HepG2 (cell line): ENCODE data around the gene APEX1. TPM values are rescaled to one million over a fixed set of nuclear protein-coding genes. Genes with fewer than 3 reads are reported as not detected.

ENCODE experiments used
- ATAC-seq: fragments of 200-7000 bp; cut with Tn5 transposase; 3 replicates; pipeline ENCODE4 v1.9.1; 2020; ENCODE audit warnings: mild to moderate bottlenecking, moderate library complexity
- BruUV-seq: library from RNA; stranded (reverse); fragments of 400-500 nt; replicated peaks from 2 replicates; lab custom pipeline; 2021; lab: Mats Ljungman, UMichigan
- CTCF ChIA-PET: fragments of 300-600 bp; formaldehyde crosslinking; extraction: SDS; loops from one replicate; lab custom pipeline; 2021; ENCODE audit warnings: low total read pairs, inconsistent platforms, low intra/inter-chr PET ratio; lab: Yijun Ruan, JAX
- POLR2A ChIA-PET: fragments of 350-600 bp; sonication (Branson Sonifier 250); formaldehyde crosslinking; loops from one replicate; lab custom pipeline; 2020; ENCODE audit warnings: antibody characterized with exemption, inconsistent platforms; lab: Yijun Ruan, JAX
- DNase-seq: peaks from one replicate; pipeline ENCODE4 v3.0.0-alpha.2; 2015; ENCODE audit warnings: low spot score
- FAIRE-seq: peaks from 3 replicates; lab custom pipeline; 2011; peaks lifted over from hg19 to GRCh38; lab: Jason Lieb, UNC
- H2AFZ ChIP-seq: one replicate; pipeline ENCODE4 v1.6.1; 2011; ENCODE audit warnings: low read length, inconsistent platforms
- H3K27ac ChIP-seq: fragments of 300-600 bp; 3 replicates; pipeline ENCODE4 v1.8.0; 2011; ENCODE audit warnings: mixed run types, mild to moderate bottlenecking, mixed read lengths, low read length, inconsistent platforms; ENCODE audit not compliant: insufficient read depth; ENCODE audit errors: extremely low read length
- H3K27me3 ChIP-seq, 2 experiments: fragments of 200-600 bp in 1 of 2; 2 replicates in 1 of 2; 3 replicates in 1 of 2; pipeline versions ENCODE4 v1.6.0 to v1.8.0; 2011; ENCODE audit warnings: low read length in 2 of 2, mild to moderate bottlenecking in 2 of 2, moderate library complexity in 2 of 2, inconsistent platforms in 1 of 2; ENCODE audit not compliant: insufficient read depth in 2 of 2, control insufficient read depth in 1 of 2
- H3K36me3 ChIP-seq, 2 experiments: fragments of 200-600 bp in 1 of 2; replicated peaks in 1 of 2; 2 replicates in 1 of 2; 3 replicates in 1 of 2; pipeline versions ENCODE4 v1.5.1 to v1.8.0; 2011; ENCODE audit warnings: low read length in 2 of 2, inconsistent platforms in 1 of 2; ENCODE audit not compliant: insufficient read depth in 2 of 2, control insufficient read depth in 1 of 2
- H3K4me1 ChIP-seq: 2 replicates; pipeline ENCODE4 v1.5.1; 2012; ENCODE audit warnings: low read length, inconsistent platforms; ENCODE audit not compliant: insufficient read depth
- H3K4me2 ChIP-seq: 2 replicates; pipeline ENCODE4 v1.6.0; 2011; ENCODE audit warnings: low read depth, low read length, inconsistent platforms
- H3K4me3 ChIP-seq, 3 experiments: fragments of 200-600 bp in 1 of 3; sonication (generic), shearing (Covaris generic) in 1 of 3; replicated peaks in 1 of 3; 2 replicates each; pipeline ENCODE4 v1.5.1; 2011 to 2016; ENCODE audit warnings: low read length in 3 of 3, inconsistent platforms in 2 of 3, low read depth in 2 of 3, mild to moderate bottlenecking in 2 of 3, control low read depth in 1 of 3, mixed read lengths in 1 of 3; ENCODE audit not compliant: insufficient read depth in 1 of 3
- H3K79me2 ChIP-seq: one replicate; pipeline ENCODE4 v1.6.1; 2011; ENCODE audit warnings: low read length, inconsistent platforms; ENCODE audit not compliant: insufficient read depth
- H3K9ac ChIP-seq: 2 replicates; pipeline ENCODE4 v1.6.0; 2011; ENCODE audit warnings: mild to moderate bottlenecking, low read depth, low read length, inconsistent platforms; ENCODE audit not compliant: insufficient read depth
- H3K9me3 ChIP-seq: 2 replicates; pipeline ENCODE4 v1.5.1; 2012; ENCODE audit warnings: mild to moderate bottlenecking, low read length
- H4K20me1 ChIP-seq: 2 replicates; pipeline ENCODE4 v1.6.0; 2011; ENCODE audit warnings: inconsistent platforms, mild to moderate bottlenecking, low read length, moderate library complexity; ENCODE audit not compliant: insufficient read depth
- ARNT2 ChIP-seq: sonication (generic); formaldehyde crosslinking; IDR thresholded peaks from 2 replicates; pipeline ENCODE4 v1.8.0; 2022; ENCODE audit warnings: mild to moderate bottlenecking, low read depth, missing genetic modification reagents, moderate library complexity
- E2F5 ChIP-seq: sonication (generic); formaldehyde crosslinking; conservative IDR thresholded peaks from 2 replicates; pipeline ENCODE4 v1.4.0; 2020; ENCODE audit warnings: missing genetic modification reagents
- ZNF101 ChIP-seq: sonication (generic); formaldehyde crosslinking; IDR thresholded peaks from 2 replicates; pipeline ENCODE4 v1.4.0; 2020; ENCODE audit warnings: mild to moderate bottlenecking, low read depth, missing genetic modification reagents, borderline replicate concordance
- WGBS: methylation state at CpG from one replicate; pipeline ENCODE4 v1.1.6; 2017; ENCODE audit warnings: low lambda C conversion rate; 5-methylcytosine and 5-hydroxymethylcytosine counted together
- in situ Hi-C: cut with HindIII; loops from 2 replicates; pipeline ENCODE4 v1.10.0; 2017; ENCODE audit warnings: low pct_unique_long_range_greater_than_20kb; ENCODE audit not compliant: extremely low pct_ligation_motif_present
- intact Hi-C: fragments of 100-400 bp; cut with micrococcal nuclease; formaldehyde crosslinking; loops from one replicate; pipeline ENCODE4 v1.10.0; 2022; ENCODE audit not compliant: unreplicated experiment
- polyA plus RNA-seq, 8 experiments: library from polyadenylated mRNA; depleted of rRNA in 3 of 8; stranded (reverse) in 7 of 8; unstranded in 1 of 8; fragments of >200 nt; fragmentation: Illumina TruSeq in 4 of 8; extraction: Trizol in 4 of 8; gene quantifications; 2 replicates each; pipeline versions ENCODE4 v1.2.1 to v1.2.3, GENCODE V29; 2011 to 2016; ENCODE audit warnings: low read depth in 4 of 8, missing spikeins in 1 of 8, mixed read lengths in 1 of 8; ENCODE audit not compliant: insufficient read depth in 1 of 8
- total RNA-seq, 5 experiments: library from RNA; depleted of rRNA; stranded (reverse); fragments of >200 nt; fragmentation: Illumina TruSeq; extraction: Trizol; gene quantifications; 2 replicates each; pipeline ENCODE4 v1.2.3, GENCODE V29; 2016; ENCODE audit warnings: low read depth in 1 of 5

Gene APEX1
- total and polyA plus RNA-seq, 2 of the 13 experiments (the other 11 are each of a cell fraction or from before 2014, with no cell fraction given): 171 to 405 TPM

GRCh38 chr14:20434701-20435581 is 20.1 kb upstream of the APEX1 start:
- Histone ChIP-seq H3K27ac (no peak overlapping the region), H3K4me2 (no peak overlapping the region), H3K27me3 (peaks cover 1 to 9% of the 10 kb centered on the region in 2 experiments; a peak in 3 of 5 replicates), H3K4me1 (peaks cover 19% of the 10 kb centered on the region), H3K36me3 (no peaks in the 10 kb centered on the region), H3K4me3 (no peak overlapping the region), H3K9ac (no peak overlapping the region), H3K79me2 (no peaks in the 10 kb centered on the region), H4K20me1 (no peaks in the 10 kb centered on the region), H2AFZ (no peak overlapping the region), H3K9me3 (no peaks in the 10 kb centered on the region)
- intact Hi-C loops: no loop called here
- DNase-seq (no peak), ATAC-seq (no peak), FAIRE-seq (no peak)
- BruUV-seq: no TSS peak
- CTCF ChIA-PET: no interaction called here
- in situ Hi-C loops: no loop called here
- TF ChIP-seq E2F5 (CRISPR knock-in tag) (no peak), ZNF101 (CRISPR knock-in tag) (no peak)
- POLR2A ChIA-PET: interaction anchor here (0.9 to 2.1 kb wide), 3 partner anchors 20 to 22 kb away, joined by 3 to 10 read pairs (median 9); partner anchors contain the start of genes APEX1, OSGEP and TEP1
- WGBS: 82% methylated on average over 38 of the region's 44 CpGs

- no peak for ATAC-seq
- 70% methylated on average over 17 of the region's 17 CpGs for WGBS
- FAIRE-seq: no peak
- ChIA-PET POLR2A (interaction anchor here (0.9 to 1.2 kb wide), 2 partner anchors 19 to 20 kb away, joined by 3 read pairs; partner anchors contain the start of gene APEX1), CTCF (no interaction called here)
- Histone ChIP-seq H2AFZ (no peak within 1 kb of the TSS), H3K4me2 (no peak within 1 kb of the TSS), H4K20me1 (no peaks in the 10 kb centered on the region), H3K4me3 (no peak within 1 kb of the TSS), H3K4me1 (peaks cover 11% of the 10 kb centered on the region; the same call in 1 of the 2 replicates), H3K36me3 (no peaks in the 10 kb centered on the region), H3K9me3 (no peaks in the 10 kb centered on the region), H3K27me3 (peaks cover 1 to 9% of the 10 kb centered on the region in 2 experiments; a peak in 3 of 5 replicates), H3K79me2 (no peaks in the 10 kb centered on the region), H3K9ac (no peak within 1 kb of the TSS), H3K27ac (no peak within 1 kb of the TSS)
- TF ChIP-seq ARNT2 (CRISPR knock-in tag): no peak
- BruUV-seq: no TSS peak
- DNase-seq: no peak
- in situ Hi-C loops: no loop called here
- intact Hi-C loops: no loop called here
These were observed 19.3 kb upstream of the APEX1 start, which contains the start of gene KLHL33 for GRCh38 chr14:20435582-20436362. TSS of gene KLHL33 (minus strand) at chr14:20436166. CDS start at chr14:20435811, 355 bp downstream.
